Central memory CD4-positive, alpha-beta T cell (primary cell): ENCODE data around the gene GPR18.

ENCODE experiments used
- DNase-seq: peaks from one replicate; pipeline ENCODE4 v3.0.0; 2022
- total RNA-seq, 3 experiments: gene quantifications; one replicate each; lab custom pipeline; 2026; lab: John Stamatoyannopoulos, UW

GPR18 gene
- 3.3 to 40.3 (median 8.3) reads per million in 3 experiments for total RNA-seq

- DNase-seq, result peak; percentile 62
Observed at GRCh38 chr13:99258210-99258860, at the start of gene GPR18. Gene GPR18, minus strand, starts transcription at chr13:99258379. Its CDS starts 2,507 bp downstream, at chr13:99255872.

GRCh38 chr13:99307648-99308339, 49.6 kb upstream of the GPR18 start:
- DNase-seq, result no peak

- peak; percentile 80 for DNase-seq
Observed at GRCh38 chr13:99307247-99307646, 49.1 kb upstream of the GPR18 start, which contains the start of gene GPR183. Gene GPR183, minus strand, starts transcription at chr13:99307399. Its CDS starts 11,254 bp downstream, at chr13:99296145.

GRCh38 chr13:99305566-99305965, 47.4 kb upstream of the GPR18 start:
- no peak for DNase-seq

- DNase-seq, result no peak
Observed at GRCh38 chr13:99305158-99305557, 47.0 kb upstream of the GPR18 start.

GRCh38 chr13:99304541-99304940, 46.4 kb upstream of the GPR18 start:
- DNase-seq, result no peak

GRCh38 chr13:99303863-99304521, 45.8 kb upstream of the GPR18 start:
- peak; percentile 60 for DNase-seq

GRCh38 chr13:99302637-99303505, 44.7 kb upstream of the GPR18 start:
- DNase-seq, result no peak

GRCh38 chr13:99301913-99302636, 43.9 kb upstream of the GPR18 start:
- no peak for DNase-seq

GRCh38 chr13:99301056-99301838, 43.1 kb upstream of the GPR18 start:
- no peak for DNase-seq

- DNase-seq, result no peak
Observed at GRCh38 chr13:99299920-99300341, 41.8 kb upstream of the GPR18 start.

GRCh38 chr13:99299256-99299919, 41.2 kb upstream of the GPR18 start:
- DNase-seq, result no peak

- DNase-seq, result no peak
Observed at GRCh38 chr13:99298056-99298455, 39.9 kb upstream of the GPR18 start.

- no peak for DNase-seq
Observed at GRCh38 chr13:99297331-99297730, 39.2 kb upstream of the GPR18 start.

- DNase-seq, result peak; percentile 62
Observed at GRCh38 chr13:99296398-99296797, 38.2 kb upstream of the GPR18 start.

GRCh38 chr13:99295488-99296252, 37.5 kb upstream of the GPR18 start:
- DNase-seq, result no peak

GRCh38 chr13:99294958-99295357, 36.8 kb upstream of the GPR18 start:
- DNase-seq, result no peak

- no peak for DNase-seq
Observed at GRCh38 chr13:99294198-99294597, 36.0 kb upstream of the GPR18 start.

- DNase-seq, result no peak
Observed at GRCh38 chr13:99293178-99293577, 35.0 kb upstream of the GPR18 start.

- peak; percentile 54 for DNase-seq
Observed at GRCh38 chr13:99290894-99291293, 32.7 kb upstream of the GPR18 start.
